H1 (cell line): ENCODE data around the gene PCDHB14.
"Not testable (repeated sequence)": the region's sequence is repeated elsewhere in the genome, so short reads cannot be mapped to it uniquely, and the experiment has no call there.

ENCODE experiments used
- ASH2L ChIP-seq: fragments of 200-600, 300-600 bp; sonication (generic); IDR thresholded peaks from one replicate; pipeline ENCODE4 v1.7.1; 2017; ENCODE audit warnings: low read length
- CTCF ChIP-seq, 3 experiments: IDR thresholded peaks; 1 replicate in 2 of 3; 2 replicates in 1 of 3; pipeline versions ENCODE4 v1.5.1 to v1.6.1; 2011; ENCODE audit warnings: low read length in 3 of 3, mild to moderate bottlenecking in 3 of 3, inconsistent platforms in 2 of 3, low read depth in 1 of 3, moderate library complexity in 1 of 3; ENCODE audit not compliant: insufficient read depth in 1 of 3; ENCODE audit errors: control extremely low read depth in 1 of 3
- EZH2 ChIP-seq: fragments of 200-600 bp; sonication (generic); IDR thresholded peaks from 2 replicates; pipeline ENCODE4 v1.7.1; 2012; ENCODE audit warnings: low read depth, mild to moderate bottlenecking, moderate library complexity, low read length, inconsistent platforms; ENCODE audit not compliant: severe bottlenecking
- MAX ChIP-seq: IDR thresholded peaks from 2 replicates; pipeline ENCODE4 v1.6.1; 2012; ENCODE audit warnings: inconsistent platforms
- NRF1 ChIP-seq: IDR thresholded peaks from 2 replicates; pipeline ENCODE4 v1.6.1; 2011; ENCODE audit warnings: mild to moderate bottlenecking, low read depth, low read length, improper control_type of control experiment
- POU5F1 ChIP-seq: IDR thresholded peaks from 2 replicates; pipeline ENCODE4 v1.6.1; 2011; ENCODE audit warnings: low read depth, mild to moderate bottlenecking, low read length, moderate library complexity
- RNF2 ChIP-seq: fragments of 200-900, 300-1000 bp; sonication (generic); IDR thresholded peaks from 2 replicates; pipeline ENCODE4 v1.7.1; 2016; ENCODE audit warnings: borderline replicate concordance, low read depth, mild to moderate bottlenecking, antibody characterized with exemption, low read length; ENCODE audit not compliant: poor library complexity, severe bottlenecking; ENCODE audit errors: missing control alignments
- RXRA ChIP-seq: IDR thresholded peaks from 2 replicates; pipeline ENCODE4 v1.6.1; 2011; ENCODE audit warnings: low read depth, mild to moderate bottlenecking, low read length, moderate library complexity; ENCODE audit not compliant: insufficient read depth
- SP1 ChIP-seq: IDR thresholded peaks from 2 replicates; pipeline ENCODE4 v1.6.1; 2011; ENCODE audit warnings: low read depth, low read length
- TAF1 ChIP-seq: IDR thresholded peaks from 2 replicates; pipeline ENCODE4 v1.6.1; 2011; ENCODE audit warnings: mild to moderate bottlenecking, low read depth, low read length
- TEAD4 ChIP-seq: IDR thresholded peaks from 2 replicates; pipeline ENCODE4 v1.6.1; 2012; ENCODE audit warnings: low read depth, low read length, inconsistent platforms, mixed read lengths
- ZNF274 ChIP-seq: IDR thresholded peaks from 2 replicates; pipeline ENCODE4 v1.7.0; 2012; ENCODE audit warnings: low read length, borderline replicate concordance; ENCODE audit errors: extremely low read depth

- TF ChIP-seq POU5F1; ASH2L; CTCF (IDR thresholded peaks at IDR 0.05; ENCODE audit: control extremely low read depth in 1 of 3, insufficient read depth in 1 of 3, low read depth in 1 of 3, low read length in 3 of 3); NRF1; TAF1; MAX; RXRA; RNF2; TEAD4; SP1; ZNF274; EZH2: not testable (repeated sequence)
Measured at GRCh38 chr5:141201126-141201525, 22.0 kb upstream of the PCDHB14 start.
